ENCODE data around the gene MTCH2.
A peak's percentile ranks its signal among the peaks of the same experiment; 100 is the strongest.
"Not testable (repeated sequence)": the region's sequence is repeated elsewhere in the genome, so short reads cannot be mapped to it uniquely, and the experiment has no call there.

The MTCH2 gene

GRCh38 chr11:47642099-47642855, at the start of gene MTCH2:
TSS of gene MTCH2 (minus strand) at chr11:47642559. CDS start at chr11:47642465, 94 bp downstream.
- peak; percentile 95 for DNase-seq (ENCODE audit: low read depth)

DNA sequence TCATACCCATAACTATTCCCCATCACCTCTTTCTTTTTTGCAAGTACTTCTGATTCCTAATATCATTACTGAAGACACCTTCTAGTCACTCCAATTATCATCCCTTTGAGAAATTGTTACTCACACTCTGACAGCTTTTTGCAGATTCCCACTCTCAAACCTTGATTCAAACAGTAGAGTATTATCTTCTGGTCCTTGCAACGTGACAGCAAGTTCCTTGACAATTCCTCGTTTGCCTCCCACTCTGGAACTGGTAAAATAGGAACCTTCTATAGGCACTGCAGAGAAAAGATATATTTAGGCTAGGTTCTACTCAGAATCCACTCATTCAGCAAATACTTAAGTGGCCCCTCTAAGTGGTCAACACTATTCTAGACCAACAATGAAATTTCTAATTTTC, 49.6 kb upstream of the MTCH2 start:
- no peak for DNase-seq (ENCODE audit: low read depth)

DNA sequence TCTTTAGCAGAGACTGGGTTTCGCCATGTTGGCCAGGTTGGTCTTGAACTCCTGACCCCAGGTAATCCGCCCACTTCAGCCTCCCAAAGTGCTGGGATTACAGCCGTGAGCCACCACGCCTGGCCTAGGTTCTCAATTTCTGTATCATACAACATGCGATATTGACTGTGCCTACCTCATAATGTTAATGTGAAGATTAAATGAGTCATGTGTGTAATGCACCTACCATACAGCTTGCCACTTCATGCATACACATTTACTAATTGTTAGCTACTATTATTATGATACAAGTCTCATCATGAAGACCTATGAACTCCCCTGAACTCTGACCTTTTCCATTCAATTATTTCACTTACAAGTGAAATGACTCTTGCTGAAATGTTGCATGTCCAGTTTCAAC, 47.1 kb upstream of the MTCH2 start:
- DNase-seq (ENCODE audit: low read depth) = no peak

DNA sequence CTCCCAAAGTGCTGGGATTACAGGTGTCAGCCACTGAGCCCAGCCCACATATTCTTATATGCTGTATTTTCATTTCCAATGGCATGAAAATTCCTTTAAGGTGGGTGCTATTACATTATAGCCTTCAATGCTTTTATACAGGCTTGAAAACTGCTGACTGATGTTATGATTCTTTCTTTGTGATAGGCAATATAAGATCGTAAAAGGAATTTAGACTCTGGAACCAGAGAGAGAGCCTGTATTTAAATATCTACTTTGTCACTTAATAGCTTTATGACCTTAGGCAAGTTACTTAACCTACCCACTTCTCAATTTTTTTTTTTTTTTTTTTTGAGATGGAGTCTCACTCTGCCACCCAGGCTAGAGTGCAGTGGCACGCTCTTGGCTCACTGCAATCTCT, 46.6 kb upstream of the MTCH2 start:
- DNase-seq (ENCODE audit: low read depth) = no peak

DNA sequence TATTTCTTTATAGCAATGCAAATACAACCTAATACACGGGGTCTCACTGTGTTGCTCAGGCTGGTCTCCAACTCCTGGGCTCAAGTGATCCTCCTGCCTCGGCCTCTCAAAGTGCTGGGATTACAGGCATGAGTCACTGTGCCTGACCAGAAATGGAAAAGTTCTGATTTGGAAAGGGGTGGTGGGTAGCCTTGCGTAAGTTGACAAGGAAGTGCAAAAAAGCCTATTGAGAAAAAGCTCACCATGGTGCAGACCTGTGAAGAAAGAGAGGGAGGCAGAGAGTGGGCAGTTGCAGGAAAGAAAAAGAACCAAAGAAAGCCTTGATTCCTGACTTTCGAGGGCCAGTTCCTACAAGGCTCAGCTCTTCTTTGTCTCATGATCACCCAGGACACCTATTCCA, 45.8 kb upstream of the MTCH2 start:
- DNase-seq (ENCODE audit: low read depth) = no peak

DNA sequence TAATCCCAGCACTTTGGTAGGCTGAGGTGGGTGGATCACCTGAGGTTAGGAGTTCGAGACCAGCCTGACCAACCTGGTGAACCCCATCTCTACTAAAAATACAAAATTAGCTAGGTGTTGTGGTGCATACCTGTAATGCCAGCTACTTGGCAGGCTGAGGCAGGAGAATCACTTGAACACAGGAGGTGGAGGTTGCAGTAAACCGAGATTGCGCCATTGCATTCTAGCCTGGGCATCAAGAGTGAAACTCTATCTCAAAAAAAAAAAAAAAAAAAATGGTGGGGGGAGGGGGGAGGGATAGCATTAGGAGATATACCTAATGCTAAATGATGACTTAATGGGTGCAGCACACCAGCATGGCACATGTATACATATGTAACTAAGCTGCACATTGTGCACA, 44.3 kb upstream of the MTCH2 start:
- not testable (repeated sequence) for DNase-seq (ENCODE audit: low read depth)

GRCh38 chr11:47686151-47686550, 43.8 kb upstream of the MTCH2 start:
- DNase-seq (ENCODE audit: low read depth) = no peak

- DNase-seq (ENCODE audit: low read depth) = no peak
Measured at GRCh38 chr11:47675851-47676250, 33.5 kb upstream of the MTCH2 start.

DNA sequence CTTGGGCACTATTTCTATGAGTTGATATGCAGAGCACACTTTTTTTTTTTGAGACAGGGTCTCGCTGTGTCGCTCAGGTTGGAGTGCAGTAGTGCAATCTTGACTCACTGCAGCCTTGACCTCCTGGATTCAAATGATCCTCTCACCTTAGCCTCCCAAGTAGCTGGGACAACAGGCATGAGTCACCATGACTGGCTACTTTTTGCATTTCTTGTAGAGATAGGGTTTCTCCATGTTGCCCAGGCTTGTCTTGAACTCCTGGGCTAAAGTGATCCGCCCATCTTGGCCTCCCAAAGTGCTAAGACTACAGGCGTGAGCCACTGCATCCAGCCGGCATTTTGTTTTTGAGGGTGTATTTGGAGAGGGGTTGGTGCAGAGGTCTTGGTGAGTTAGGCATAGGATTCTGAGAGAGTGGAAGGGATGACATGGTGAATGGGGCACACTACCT, 29.9 kb upstream of the MTCH2 start:
- no peak for DNase-seq (ENCODE audit: low read depth)

- DNase-seq (ENCODE audit: low read depth) = no peak
Measured at GRCh38 chr11:47669856-47670255, 27.5 kb upstream of the MTCH2 start.

DNA sequence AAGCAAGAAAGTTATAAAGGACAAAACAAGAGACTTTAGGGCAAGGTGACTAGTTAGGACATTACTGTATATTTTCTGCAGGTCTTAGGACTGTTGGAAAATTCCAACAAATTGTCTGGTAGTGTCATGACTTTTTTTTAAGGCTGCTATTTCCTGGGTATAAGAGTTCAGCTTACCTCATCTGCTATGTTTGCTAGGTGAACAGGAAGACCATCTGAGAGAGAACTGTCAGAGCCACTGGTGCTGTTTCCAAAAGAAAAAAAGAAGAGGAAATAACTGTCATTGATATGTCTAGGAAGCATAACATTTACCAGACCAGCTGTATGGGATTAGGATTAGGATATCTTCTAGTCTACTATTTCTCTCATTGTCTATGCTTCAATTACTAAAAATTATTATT, 26.3 kb upstream of the MTCH2 start:
- DNase-seq (ENCODE audit: low read depth) = no peak

GRCh38 chr11:47667555-47667954, 25.2 kb upstream of the MTCH2 start:
- DNase-seq (ENCODE audit: low read depth) = no peak

DNA sequence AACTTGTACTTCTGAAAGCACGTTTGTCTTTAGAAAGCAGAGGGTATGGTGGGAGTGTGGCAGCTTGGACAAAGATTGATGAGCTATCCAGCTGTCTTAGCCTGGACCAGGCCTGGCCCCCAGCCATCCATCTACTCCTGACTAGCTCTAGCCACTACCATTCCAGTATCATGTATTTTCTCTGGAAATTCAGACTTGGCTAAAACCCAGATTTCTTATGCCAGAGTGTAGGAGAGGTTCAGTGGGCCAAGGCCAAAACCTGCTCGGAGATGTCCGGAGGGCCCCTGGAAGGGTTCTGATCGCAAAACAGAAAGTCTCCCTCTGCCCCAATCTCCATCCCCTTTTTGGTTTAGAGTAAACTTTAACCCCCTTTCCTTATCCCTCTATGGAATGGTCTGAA, 24.8 kb upstream of the MTCH2 start:
- no peak for DNase-seq (ENCODE audit: low read depth)

DNA sequence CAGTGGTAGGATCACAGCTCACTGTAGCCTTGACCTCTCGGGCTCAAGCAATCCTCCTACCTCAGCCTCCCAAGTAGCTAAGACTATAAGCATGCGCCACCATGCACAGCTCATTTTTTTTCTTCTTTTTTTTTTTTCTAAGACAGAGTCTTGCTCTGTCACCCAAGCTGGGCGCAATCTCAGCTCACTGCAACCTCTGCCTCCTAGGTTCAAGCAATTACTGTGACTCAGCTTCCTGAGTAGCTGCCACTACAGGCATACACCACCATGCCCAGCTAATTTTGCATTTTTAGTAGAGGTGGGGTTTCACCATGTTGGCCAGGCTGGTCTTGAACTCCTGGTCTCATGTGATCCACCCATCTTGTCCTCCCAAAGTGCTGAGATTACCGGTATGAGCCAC, 22.6 kb upstream of the MTCH2 start:
- DNase-seq (ENCODE audit: low read depth) = not testable (repeated sequence)

DNA sequence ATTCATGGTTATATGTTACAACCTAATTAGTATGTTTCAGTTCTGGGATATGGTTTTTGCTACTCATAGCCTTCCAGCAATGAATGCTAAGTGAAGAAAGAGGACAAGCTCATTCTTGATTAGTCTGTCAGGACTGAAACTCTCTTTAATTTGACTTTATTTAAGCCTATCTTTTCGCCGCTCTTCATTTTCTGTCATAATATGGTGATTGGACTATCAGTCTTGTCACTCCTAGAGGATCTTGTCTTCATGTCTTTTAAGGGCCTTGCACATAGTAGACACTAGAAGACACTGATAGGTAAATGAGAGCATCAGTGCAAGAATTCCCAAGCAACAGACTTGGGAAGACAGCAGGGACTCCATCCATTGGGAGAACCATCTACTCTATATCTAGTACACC, 18.9 kb upstream of the MTCH2 start:
- DNase-seq (ENCODE audit: low read depth) = no peak

DNA sequence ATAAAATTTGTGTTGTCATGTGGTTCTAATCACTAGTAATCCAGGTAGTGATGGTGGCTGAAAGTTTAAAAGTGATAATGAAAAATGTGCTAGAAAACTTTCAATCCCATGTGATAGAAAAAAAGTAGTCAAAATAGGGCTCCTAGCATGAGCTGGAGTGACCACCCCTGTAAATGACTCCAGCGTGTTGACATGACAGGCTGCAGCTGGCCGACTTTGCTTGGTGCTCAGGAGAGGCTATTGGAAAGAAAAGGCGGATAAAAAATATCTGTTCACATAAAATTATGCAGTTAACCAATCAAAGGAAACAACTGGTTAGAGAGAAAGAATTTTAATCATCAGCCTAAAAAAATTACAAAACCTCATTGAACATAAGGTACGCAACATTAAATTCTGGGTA, 16.9 kb upstream of the MTCH2 start:
- DNase-seq (ENCODE audit: low read depth) = no peak

GRCh38 chr11:47656260-47656885, 14.0 kb upstream of the MTCH2 start:
- DNase-seq (ENCODE audit: low read depth) = no peak

DNA sequence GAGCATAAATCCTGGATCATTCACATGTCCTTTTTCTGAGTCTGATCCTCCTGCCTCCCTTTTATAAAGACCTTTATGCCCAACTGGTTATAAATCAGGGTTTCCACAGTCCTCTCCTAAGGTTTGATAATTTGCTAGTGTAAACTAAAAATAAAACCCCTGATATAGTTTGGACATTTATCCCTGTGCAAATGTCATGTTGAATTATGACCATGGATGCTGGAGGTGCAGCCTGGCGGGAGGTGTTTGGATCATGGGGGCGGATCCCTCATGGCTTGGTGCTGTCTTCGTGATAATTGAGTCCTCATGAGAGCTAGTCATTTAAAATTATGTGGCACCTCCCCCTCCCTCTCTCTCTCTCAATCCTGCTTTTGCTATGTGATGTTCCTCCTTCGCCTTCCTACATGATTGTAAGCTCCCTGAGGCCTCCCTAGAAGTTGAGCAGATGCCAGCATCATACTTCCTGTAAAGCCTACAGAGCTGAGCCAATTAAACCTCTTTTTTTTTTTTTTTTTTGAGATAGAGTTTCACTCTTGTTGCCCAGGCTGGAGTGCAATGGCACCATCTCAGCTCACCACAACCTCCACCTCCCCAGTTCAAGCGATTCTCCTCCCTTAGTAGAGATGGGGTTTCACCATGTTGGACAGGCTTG, 9.6 kb upstream of the MTCH2 start:
- DNase-seq (ENCODE audit: low read depth) = no peak

DNA sequence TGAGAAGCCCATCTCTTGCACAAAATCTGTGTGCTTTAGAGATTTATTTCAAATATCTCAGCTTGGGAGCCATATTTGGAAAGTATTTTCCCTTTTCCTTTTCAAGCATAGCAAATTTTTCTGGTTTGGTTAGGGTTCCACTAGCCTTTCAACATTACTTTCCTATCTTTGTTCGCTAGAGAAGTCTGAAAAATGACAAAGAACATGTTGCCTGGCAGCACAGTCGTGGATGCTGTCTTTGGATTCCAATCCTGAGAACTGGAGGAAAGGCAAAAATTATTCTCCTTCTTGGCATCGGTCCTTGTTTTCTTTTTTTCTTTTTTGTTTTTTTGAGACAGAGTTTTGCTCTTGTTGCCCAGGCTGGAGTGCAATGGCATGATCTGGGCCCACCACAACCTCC, 6.9 kb upstream of the MTCH2 start:
- DNase-seq (ENCODE audit: low read depth) = no peak

DNA sequence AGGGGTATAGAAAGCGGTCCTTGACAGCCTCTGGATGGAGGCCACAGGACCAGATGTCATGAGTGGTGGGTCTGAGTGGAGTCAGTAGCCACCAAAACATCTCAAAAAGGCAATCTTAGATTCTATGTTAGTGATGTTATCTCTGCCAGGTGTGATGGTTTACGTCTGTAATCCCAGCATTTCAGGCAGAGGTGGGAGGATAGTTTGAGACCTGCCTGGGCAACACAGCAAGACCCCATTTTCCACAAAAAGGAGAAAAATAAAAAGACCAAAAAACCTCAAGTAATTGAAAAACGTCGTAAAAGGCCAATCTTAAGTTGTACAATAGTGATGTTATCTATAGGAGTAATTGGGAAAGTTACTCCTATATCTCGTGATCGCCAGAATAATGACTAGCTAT, 3.7 kb upstream of the MTCH2 start:
- DNase-seq (ENCODE audit: low read depth) = no peak

DNA sequence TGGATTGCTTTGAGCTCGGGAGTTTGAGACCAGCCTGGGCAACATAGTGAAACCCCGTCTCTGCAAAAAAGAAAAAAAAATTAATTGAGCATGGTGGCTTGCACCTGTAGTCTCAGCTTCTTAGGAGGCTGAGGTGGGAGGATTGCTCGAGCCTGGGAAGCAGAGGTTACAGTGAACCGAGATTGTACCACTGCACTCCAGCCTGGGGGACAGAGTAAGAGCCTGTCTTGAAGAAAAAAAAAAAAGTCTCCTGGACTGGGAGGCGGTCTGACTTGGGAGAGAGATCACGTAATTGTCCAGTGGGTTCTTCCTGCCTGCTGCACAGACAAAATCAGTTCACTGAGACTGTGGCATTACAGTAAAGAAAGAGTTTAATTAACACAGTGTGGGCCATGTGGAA, 3.1 kb upstream of the MTCH2 start:
- no peak for DNase-seq (ENCODE audit: low read depth)

DNA sequence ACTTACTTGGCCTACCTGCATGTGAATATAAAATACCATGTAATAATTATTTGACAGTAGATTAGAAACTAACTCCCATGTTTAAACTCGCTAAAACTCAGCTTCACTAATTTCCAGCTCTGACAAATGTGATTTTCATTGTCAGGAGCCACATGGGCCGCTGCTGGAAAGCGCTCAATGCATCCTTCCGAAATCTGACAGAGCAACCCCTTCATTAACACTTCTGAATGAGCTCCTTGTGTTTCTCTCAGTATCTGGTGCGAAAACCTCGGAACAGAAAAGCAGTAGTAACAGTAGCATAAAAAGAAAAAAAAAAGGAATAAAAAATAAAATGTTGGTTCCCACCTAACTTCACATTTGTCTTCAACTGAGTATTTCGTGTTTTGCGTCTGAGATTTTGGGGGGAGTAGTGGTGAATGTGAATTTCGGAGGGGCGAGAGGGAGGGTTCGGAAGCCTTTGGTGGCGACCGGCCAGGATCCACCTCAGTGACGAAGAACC, 710 bp downstream of the MTCH2 start:
- no peak for DNase-seq (ENCODE audit: low read depth)

DNA sequence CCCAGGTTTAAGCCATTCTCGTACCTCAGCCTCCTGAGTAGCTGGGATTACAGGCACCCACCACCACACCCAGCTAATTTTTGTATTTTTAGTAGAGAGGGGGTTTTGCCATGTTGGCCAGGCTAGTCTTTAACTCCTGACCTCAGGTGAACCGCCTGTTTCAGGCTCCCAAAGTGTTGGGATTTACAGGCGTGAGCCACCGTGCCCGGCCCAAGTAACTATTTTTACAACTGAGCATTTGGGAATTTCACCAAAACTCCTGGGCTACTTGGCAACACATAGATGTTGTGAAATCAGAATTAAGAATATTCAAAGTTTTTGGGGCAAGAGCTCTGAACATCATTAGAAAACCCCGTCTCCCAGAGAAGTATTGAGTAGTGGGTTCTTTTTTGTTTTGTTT, 1.9 kb downstream of the MTCH2 start:
- DNase-seq (ENCODE audit: low read depth) = not testable (repeated sequence)
